ENCODE measurements around the gene SIRPD. TPM values are rescaled to one million over a fixed set of nuclear protein-coding genes. Genes with fewer than 3 reads are reported as not detected.

The SIRPD gene
- total RNA-seq, 2 donors from 2014 or later: not detected

DNA sequence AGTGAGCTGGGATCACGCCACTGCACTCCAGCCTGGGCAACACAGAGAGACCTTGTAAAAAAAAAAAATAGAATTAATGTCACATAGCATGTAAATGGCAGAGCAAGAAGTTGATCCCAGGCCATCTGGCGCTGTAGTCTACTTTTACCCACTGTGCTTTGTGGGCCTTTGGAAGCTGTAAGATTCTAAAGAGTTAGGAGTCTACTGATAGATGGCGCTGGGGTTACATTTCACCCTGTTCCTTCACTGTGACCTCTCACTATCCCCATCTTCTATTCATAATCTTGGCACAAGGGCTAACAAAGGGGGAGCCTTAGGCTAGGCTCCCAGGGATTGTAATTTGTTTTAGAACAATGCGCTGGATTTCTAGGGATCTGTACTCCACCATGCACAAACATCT, 24.4 kb downstream of the SIRPD start:
- no peak for ATAC-seq
- no peak overlapping the region for H3K4me3 Mint-ChIP-seq
- no peak overlapping the region for H3K27ac Mint-ChIP-seq
- H3K36me3 Mint-ChIP-seq (ENCODE audit: low read depth): no peaks in the 10 kb centered on the region
- no peaks in the 10 kb centered on the region for H3K9me3 ChIP-seq (ENCODE audit: control insufficient read depth, low read length, poor library complexity, severe bottlenecking)
- H3K27me3 Mint-ChIP-seq: peaks cover 7% of the 10 kb centered on the region
- peaks cover 5% of the 10 kb centered on the region for H3K4me1 Mint-ChIP-seq
- no peak for DNase-seq

DNA sequence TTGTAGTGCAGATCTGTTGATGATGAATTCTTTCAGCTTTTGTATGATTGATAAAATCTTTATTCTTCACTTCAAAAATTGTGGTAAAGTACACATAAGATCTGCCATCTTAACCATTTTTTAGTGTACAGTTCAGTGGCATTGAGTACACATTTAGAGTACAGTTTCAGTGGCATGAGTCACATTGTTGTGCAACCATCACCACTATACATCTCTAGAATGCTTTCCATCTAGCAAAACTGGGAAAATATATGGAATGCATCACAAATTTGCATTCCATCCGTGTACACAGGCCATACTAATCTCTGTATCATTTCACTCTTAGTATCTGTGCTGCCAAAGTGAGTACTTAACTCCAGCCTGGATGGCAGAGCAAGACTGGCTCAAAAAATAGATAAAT, 28.7 kb downstream of the SIRPD start:
- no peak for ATAC-seq
- no peak for DNase-seq
- no peaks in the 10 kb centered on the region for H3K9me3 ChIP-seq (ENCODE audit: control insufficient read depth, low read length, poor library complexity, severe bottlenecking)
- peaks cover 2% of the 10 kb centered on the region for H3K4me1 Mint-ChIP-seq
- no peak overlapping the region for H3K27ac Mint-ChIP-seq
- H3K36me3 Mint-ChIP-seq (ENCODE audit: low read depth): no peaks in the 10 kb centered on the region
- H3K27me3 Mint-ChIP-seq: peaks cover 7% of the 10 kb centered on the region
- H3K4me3 Mint-ChIP-seq: no peak overlapping the region

DNA sequence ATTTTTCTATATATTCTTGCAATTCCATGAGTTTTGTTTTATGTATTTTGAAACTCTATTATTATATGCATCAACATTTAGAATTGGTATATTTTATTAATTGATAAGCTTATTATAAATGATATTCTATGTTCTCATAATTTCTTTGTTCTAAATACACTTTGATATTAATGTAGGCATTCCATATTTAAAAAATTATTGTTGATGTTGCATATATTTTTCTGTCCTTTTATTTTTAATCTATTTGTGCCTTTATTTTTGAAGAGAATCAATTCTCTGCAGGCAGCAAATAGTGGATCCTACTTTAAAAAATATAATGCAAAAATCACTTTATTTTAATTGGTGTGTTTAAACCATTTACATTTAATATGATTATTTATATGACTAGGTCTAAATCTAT, 29.6 kb downstream of the SIRPD start:
- no peak overlapping the region for H3K4me3 Mint-ChIP-seq
- H3K9me3 ChIP-seq (ENCODE audit: control insufficient read depth, low read length, poor library complexity, severe bottlenecking): no peaks in the 10 kb centered on the region
- H3K36me3 Mint-ChIP-seq (ENCODE audit: low read depth): no peaks in the 10 kb centered on the region
- no peak for DNase-seq
- peaks cover 7% of the 10 kb centered on the region for H3K27me3 Mint-ChIP-seq
- no peak for ATAC-seq
- no peak overlapping the region for H3K27ac Mint-ChIP-seq
- H3K4me1 Mint-ChIP-seq: peaks cover 2% of the 10 kb centered on the region

DNA sequence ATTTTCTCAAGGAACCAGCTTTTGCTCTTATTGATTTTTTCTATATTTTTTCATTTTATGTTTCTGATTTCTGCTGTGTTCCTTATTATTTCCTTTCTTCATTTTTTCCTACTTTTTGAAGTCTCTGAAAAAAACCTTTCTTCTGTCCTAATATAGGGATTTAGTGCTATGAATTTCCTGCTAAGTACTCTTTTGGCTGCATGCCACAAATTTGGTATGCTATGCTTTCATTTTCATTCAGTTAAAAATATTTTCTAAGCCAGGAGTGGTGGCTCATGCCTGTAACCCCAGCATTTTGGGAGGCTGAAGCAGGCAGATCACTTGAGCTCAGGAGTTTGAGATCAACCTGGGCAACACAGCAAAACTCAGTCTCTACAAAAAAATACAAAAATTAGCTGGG, 30.6 kb downstream of the SIRPD start:
- Mint-ChIP-seq H3K27ac (no peak overlapping the region), H3K27me3 (peaks cover 13% of the 10 kb centered on the region), H3K36me3 (ENCODE audit: low read depth) (no peaks in the 10 kb centered on the region), H3K4me3 (no peak overlapping the region), H3K4me1 (peaks cover 2% of the 10 kb centered on the region)
- H3K9me3 ChIP-seq (ENCODE audit: control insufficient read depth, low read length, poor library complexity, severe bottlenecking): no peaks in the 10 kb centered on the region
- no peak for DNase-seq
- no peak for ATAC-seq

DNA sequence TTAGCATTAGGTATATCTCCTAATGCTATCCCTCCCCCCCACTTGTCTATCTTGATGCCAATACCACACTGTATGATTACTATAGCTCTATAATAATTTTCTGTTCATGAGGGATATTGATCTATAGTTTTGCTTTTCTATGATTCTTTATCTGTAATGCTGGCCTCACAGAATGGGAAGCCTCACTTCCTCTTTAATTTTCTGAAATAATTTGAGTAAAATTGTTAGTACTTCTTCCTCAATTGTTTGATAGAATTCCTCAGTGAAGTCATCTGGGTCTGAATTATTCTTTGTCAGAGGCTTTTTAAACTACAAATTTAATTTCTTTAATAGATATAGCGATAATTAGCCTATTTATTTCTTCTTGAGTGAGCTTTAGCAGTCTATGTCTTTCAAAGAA, 31.2 kb downstream of the SIRPD start:
- peaks cover 2% of the 10 kb centered on the region for H3K4me1 Mint-ChIP-seq
- no peaks in the 10 kb centered on the region for H3K36me3 Mint-ChIP-seq (ENCODE audit: low read depth)
- no peak overlapping the region for H3K27ac Mint-ChIP-seq
- no peak overlapping the region for H3K4me3 Mint-ChIP-seq
- ATAC-seq (no peak), DNase-seq (no peak)
- H3K9me3 ChIP-seq (ENCODE audit: control insufficient read depth, low read length, poor library complexity, severe bottlenecking): no peaks in the 10 kb centered on the region
- H3K27me3 Mint-ChIP-seq: peaks cover 16% of the 10 kb centered on the region

DNA sequence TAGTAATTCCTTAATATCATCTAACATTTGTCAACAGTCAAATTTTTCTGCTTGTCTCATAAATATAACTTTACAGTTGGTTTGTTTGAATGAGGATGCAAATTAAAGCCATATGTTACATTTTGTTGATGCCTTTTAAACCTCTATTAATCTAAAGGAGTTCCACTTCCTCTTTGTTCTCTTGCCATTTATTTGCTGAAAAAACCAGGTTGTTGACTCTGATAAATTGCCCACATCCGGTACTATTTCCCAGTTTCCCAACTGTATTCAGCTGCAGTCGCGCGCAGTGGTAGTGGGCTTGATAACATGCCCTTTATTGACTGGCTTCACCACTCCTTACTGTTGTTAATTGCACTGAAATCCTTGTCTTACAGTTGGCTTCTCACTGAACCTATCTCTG, 33.5 kb downstream of the SIRPD start:
- DNase-seq (no peak), ATAC-seq (no peak)
- peaks cover 3% of the 10 kb centered on the region for H3K36me3 Mint-ChIP-seq (ENCODE audit: low read depth)
- H3K4me1 Mint-ChIP-seq: peaks cover 2% of the 10 kb centered on the region
- no peak overlapping the region for H3K4me3 Mint-ChIP-seq
- no peak overlapping the region for H3K27ac Mint-ChIP-seq
- H3K27me3 Mint-ChIP-seq: peaks cover 22% of the 10 kb centered on the region
- no peaks in the 10 kb centered on the region for H3K9me3 ChIP-seq (ENCODE audit: control insufficient read depth, low read length, poor library complexity, severe bottlenecking)

DNA sequence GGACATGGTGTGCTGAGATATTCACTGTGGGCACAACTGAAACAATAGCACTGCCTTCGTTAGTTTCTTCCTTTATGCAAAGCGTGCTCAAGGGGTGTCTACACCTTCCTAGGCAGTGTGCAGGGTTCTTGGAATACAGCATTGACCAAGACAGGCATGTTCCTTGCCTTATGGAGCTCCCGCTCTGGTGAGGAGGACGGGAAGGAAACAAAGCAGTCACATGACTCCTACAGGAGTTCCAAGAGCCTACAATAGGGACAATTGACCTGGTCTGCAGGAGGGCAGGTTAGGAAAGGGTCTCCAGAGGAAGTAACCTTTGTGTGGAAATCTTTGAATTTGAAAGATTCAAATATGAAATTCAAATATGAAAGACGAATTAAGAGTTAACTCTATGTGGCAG, 40.5 kb downstream of the SIRPD start:
- no peak overlapping the region for H3K27ac Mint-ChIP-seq
- H3K36me3 Mint-ChIP-seq (ENCODE audit: low read depth): peaks cover 6% of the 10 kb centered on the region
- peaks cover 31% of the 10 kb centered on the region for H3K27me3 Mint-ChIP-seq
- DNase-seq: no peak
- H3K4me3 Mint-ChIP-seq: no peak overlapping the region
- no peak for ATAC-seq
- no peaks in the 10 kb centered on the region for H3K4me1 Mint-ChIP-seq
- H3K9me3 ChIP-seq (ENCODE audit: control insufficient read depth, low read length, poor library complexity, severe bottlenecking): no peaks in the 10 kb centered on the region

DNA sequence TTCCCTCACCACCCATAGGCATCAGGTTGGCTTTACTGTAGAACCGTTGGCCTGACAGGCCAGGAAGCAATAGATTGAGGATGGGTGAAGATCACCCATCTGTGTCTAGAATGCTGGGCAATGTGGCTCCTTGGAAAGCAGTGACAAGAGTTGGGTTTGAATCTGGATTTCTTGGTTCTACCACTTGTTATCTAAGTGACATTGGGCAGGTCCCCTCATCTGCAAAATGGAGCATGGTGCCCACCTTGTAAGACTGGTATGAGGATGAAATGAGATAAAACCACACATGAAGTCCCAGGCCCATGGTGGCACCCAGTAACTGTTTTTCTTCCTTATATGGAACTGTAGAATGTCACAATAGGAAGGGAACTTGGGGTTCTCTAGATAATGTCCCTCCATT, 43.7 kb downstream of the SIRPD start:
- no peaks in the 10 kb centered on the region for H3K9me3 ChIP-seq (ENCODE audit: control insufficient read depth, low read length, poor library complexity, severe bottlenecking)
- no peaks in the 10 kb centered on the region for H3K4me1 Mint-ChIP-seq
- DNase-seq: no peak
- H3K27me3 Mint-ChIP-seq: peaks cover 37% of the 10 kb centered on the region
- no peak overlapping the region for H3K27ac Mint-ChIP-seq
- ATAC-seq: no peak
- peaks cover 7% of the 10 kb centered on the region for H3K36me3 Mint-ChIP-seq (ENCODE audit: low read depth)
- H3K4me3 Mint-ChIP-seq: no peak overlapping the region

DNA sequence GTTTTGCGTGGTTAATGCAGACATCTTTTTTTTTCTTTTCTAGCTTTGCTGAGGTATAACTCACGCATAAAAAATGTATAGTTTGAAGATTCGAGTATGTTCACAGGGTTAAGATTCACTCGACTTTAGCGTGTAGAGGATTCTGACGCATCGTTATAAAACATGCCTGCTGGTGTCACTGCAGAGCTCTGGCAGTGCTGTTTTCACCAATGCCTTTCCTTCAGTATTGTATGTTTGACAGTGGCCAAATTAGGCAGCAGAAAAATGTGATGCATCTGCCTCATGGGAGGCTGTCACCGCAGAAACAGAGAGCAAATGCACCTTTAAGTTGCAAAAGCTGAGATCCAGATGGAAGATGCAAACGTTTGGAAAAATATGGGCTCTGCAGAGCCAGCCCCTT, 48.3 kb downstream of the SIRPD start:
- H3K27ac Mint-ChIP-seq: no peak overlapping the region
- peaks cover 59% of the 10 kb centered on the region for H3K27me3 Mint-ChIP-seq
- H3K4me1 Mint-ChIP-seq: no peaks in the 10 kb centered on the region
- peak; percentile 67 for ATAC-seq
- no peak for DNase-seq
- H3K4me3 Mint-ChIP-seq: no peak overlapping the region
- H3K36me3 Mint-ChIP-seq (ENCODE audit: low read depth): peaks cover 7% of the 10 kb centered on the region
- no peaks in the 10 kb centered on the region for H3K9me3 ChIP-seq (ENCODE audit: control insufficient read depth, low read length, poor library complexity, severe bottlenecking)

DNA sequence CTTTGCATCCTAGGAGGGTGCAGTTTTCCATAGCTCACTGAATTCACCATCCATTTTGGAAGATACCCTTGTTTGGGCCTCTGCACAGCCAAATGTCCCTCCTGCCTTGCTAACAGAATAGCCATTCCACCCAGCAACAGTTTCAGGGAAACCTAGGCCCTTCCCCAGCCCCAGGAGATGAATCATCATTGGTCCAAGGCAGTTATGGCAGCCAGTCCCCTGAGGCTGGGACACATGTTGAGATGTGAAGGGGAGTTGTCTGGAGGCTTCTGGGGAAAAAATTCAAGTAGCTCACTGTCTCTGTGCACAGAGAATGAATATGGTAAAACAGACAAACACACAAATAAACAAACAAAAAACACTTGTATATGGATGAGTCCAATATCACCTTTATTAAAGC, 48.9 kb downstream of the SIRPD start:
- peaks cover 2% of the 10 kb centered on the region for H3K4me1 Mint-ChIP-seq
- H3K36me3 Mint-ChIP-seq (ENCODE audit: low read depth): peaks cover 7% of the 10 kb centered on the region

DNA sequence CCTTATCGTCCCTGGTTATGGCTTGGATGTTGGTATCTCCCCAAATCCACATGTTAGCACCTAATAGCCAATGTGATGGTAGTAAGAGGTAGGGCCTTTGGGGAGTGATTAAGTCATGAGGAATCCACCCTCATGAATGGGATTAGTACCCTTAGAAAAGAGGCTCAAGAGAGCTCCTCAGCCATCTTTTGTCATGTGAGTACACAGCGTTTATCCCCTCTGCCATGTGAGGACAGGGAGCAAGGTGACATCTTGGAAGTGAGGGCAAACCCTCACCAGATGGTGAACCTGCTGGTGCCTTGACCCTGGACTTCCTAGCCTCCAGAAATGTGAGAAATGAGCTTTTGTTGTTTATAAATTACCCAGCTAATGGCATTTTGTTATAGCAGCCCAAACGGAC, 50.2 kb downstream of the SIRPD start:
- no peak overlapping the region for H3K27ac Mint-ChIP-seq
- H3K4me1 Mint-ChIP-seq: peaks cover 4% of the 10 kb centered on the region
- no peaks in the 10 kb centered on the region for H3K9me3 ChIP-seq (ENCODE audit: control insufficient read depth, low read length, poor library complexity, severe bottlenecking)
- H3K27me3 Mint-ChIP-seq: peaks cover 73% of the 10 kb centered on the region
- peaks cover 8% of the 10 kb centered on the region for H3K36me3 Mint-ChIP-seq (ENCODE audit: low read depth)
- DNase-seq: no peak
- ATAC-seq: no peak
- no peak overlapping the region for H3K4me3 Mint-ChIP-seq

More for the DNA sequence above, 48.9 kb downstream of the SIRPD start:
- no peak for DNase-seq
- H3K9me3 ChIP-seq (ENCODE audit: control insufficient read depth, low read length, poor library complexity, severe bottlenecking): no peaks in the 10 kb centered on the region
- H3K27ac Mint-ChIP-seq: no peak overlapping the region
- H3K4me3 Mint-ChIP-seq: no peak overlapping the region
- ATAC-seq: no peak
- peaks cover 61% of the 10 kb centered on the region for H3K27me3 Mint-ChIP-seq

DNA sequence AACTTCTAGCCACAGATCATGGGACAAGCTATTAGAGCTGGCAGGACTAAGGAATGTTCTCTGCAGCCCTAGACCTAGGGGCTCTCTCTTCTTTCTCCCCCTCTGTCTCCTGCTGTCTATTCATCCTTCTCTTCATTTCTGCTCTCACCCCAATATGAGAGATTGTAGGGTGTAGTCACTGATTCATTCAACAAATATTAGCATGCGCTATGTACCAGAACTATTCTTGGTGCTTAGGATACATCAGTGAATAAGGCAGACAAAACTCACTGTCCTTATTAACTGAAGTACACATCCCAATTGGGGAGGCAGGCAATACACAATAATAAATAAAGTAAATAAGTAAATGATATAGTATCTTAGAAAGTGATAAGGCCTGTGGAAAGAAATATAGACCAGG, 51.6 kb downstream of the SIRPD start:
- no peak for ATAC-seq
- peaks cover 4% of the 10 kb centered on the region for H3K36me3 Mint-ChIP-seq (ENCODE audit: low read depth)

DNA sequence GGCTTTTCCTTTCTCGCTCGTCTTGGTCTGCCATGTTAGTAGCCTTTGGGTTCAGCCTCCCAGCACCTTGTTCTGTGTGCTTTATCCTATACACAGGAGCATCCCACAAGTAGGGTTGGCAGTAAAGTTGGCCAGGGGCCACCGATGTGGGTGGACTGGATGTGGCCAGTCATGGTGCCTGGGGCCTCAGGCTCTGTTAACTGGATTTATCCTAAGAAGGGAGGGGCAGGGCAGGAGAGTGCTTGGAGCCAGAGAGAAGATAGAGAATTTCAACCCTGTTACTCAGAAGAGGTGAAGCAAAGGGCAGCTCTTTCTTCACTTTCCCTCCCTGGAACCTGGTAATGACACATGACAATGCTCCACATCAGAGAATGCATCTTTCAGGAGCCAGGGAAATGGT, 52.1 kb downstream of the SIRPD start:
- DNase-seq: no peak
- peaks cover 77% of the 10 kb centered on the region for H3K27me3 Mint-ChIP-seq
- H3K36me3 Mint-ChIP-seq (ENCODE audit: low read depth): peaks cover 7% of the 10 kb centered on the region
- no peak overlapping the region for H3K27ac Mint-ChIP-seq
- H3K9me3 ChIP-seq (ENCODE audit: control insufficient read depth, low read length, poor library complexity, severe bottlenecking): no peaks in the 10 kb centered on the region
- peaks cover 6% of the 10 kb centered on the region for H3K4me1 Mint-ChIP-seq
- no peak for ATAC-seq
- no peak overlapping the region for H3K4me3 Mint-ChIP-seq

More for the DNA sequence above, 51.6 kb downstream of the SIRPD start:
- H3K27me3 Mint-ChIP-seq: peaks cover 74% of the 10 kb centered on the region
- H3K4me1 Mint-ChIP-seq: peaks cover 4% of the 10 kb centered on the region
- no peak overlapping the region for H3K4me3 Mint-ChIP-seq
- DNase-seq: no peak
- H3K27ac Mint-ChIP-seq: no peak overlapping the region
- no peaks in the 10 kb centered on the region for H3K9me3 ChIP-seq (ENCODE audit: control insufficient read depth, low read length, poor library complexity, severe bottlenecking)

DNA sequence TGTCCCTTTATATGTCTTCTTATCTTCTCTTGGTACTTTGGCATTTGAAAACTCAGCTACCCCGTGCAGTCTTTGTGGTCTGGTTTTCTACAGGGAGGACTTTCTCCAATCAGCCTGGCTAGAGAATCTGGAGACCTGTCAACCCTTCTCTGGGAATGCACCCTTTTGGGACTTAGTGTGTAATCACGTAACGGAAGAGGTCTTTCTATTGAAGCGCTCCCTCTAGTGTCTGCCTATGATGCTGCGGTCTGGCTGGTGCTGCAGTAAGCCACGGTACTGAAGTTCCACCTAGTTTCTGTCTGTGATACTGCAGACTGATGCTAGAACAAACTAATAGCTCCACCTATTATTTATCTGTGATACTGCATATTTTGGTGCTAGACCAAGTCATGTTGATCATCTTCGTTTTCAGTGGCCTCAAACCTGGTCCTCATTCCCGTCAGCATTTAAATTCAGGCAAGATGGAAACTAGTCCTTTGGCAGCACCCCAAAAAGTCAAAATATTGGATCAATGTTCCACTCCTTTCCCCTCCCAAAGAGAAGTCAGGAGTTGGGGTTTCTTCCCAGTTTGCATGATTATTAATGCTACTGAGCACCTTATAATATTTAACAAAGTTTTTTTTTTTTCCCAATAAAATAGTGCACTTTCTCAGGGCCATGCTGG, 53.8 kb downstream of the SIRPD start:
- no peaks in the 10 kb centered on the region for H3K9me3 ChIP-seq (ENCODE audit: control insufficient read depth, low read length, poor library complexity, severe bottlenecking)
- Mint-ChIP-seq H3K36me3 (ENCODE audit: low read depth) (peaks cover 7% of the 10 kb centered on the region), H3K27me3 (peaks cover 83% of the 10 kb centered on the region), H3K4me1 (peaks cover 6% of the 10 kb centered on the region), H3K27ac (peak overlapping the region; percentile 0), H3K4me3 (no peak overlapping the region)
- ATAC-seq (peak; percentile 100), DNase-seq (peak; percentile 36 to 65 (median 55))

Data from T-helper 17 cell (primary cell).